SK-N-SH treated with all-trans-retinoic acid at 6 μM for 48 hours (cell line): Measurements from ENCODE around the gene GRIN2B.

Experiments
- ATAC-seq: fragments of 200-7000 bp; cut with Tn5 transposase; 3 replicates; pipeline ENCODE4 v1.9.1; 2020; ENCODE audit warnings: mild to moderate bottlenecking, moderate library complexity
- BACH2 ChIP-seq: fragments of 250-450 bp; sonication (Bioruptor Pico); IDR thresholded peaks from 2 replicates; pipeline ENCODE4 v1.9.0; 2021; ENCODE audit warnings: mild to moderate bottlenecking, borderline replicate concordance
- CSDC2 ChIP-seq: fragments of 250-450 bp; sonication (Bioruptor Pico); IDR thresholded peaks from 2 replicates; pipeline ENCODE4 v1.5.0; 2020; ENCODE audit warnings: mild to moderate bottlenecking, moderate library complexity
- CSRNP3 ChIP-seq: fragments of 250-450 bp; sonication (Bioruptor Pico); IDR thresholded peaks from 2 replicates; pipeline ENCODE4 v1.5.1; 2021; ENCODE audit warnings: mild to moderate bottlenecking, moderate library complexity
- ESRRG ChIP-seq: fragments of 250-450 bp; sonication (Bioruptor Pico); IDR thresholded peaks from 2 replicates; pipeline ENCODE4 v1.6.1; 2021; ENCODE audit warnings: mild to moderate bottlenecking
- GLIS3 ChIP-seq: fragments of 250-450 bp; sonication (Bioruptor Pico); IDR thresholded peaks from 2 replicates; pipeline ENCODE4 v1.5.0; 2020; ENCODE audit warnings: mild to moderate bottlenecking, moderate library complexity
- ISL1 ChIP-seq: fragments of 250-450 bp; sonication (Bioruptor Pico); IDR thresholded peaks from 2 replicates; pipeline ENCODE4 v2.1.2; 2022; ENCODE audit warnings: mild to moderate bottlenecking, moderate library complexity
- PATZ1 ChIP-seq: fragments of 250-450 bp; sonication (Bioruptor Pico); IDR thresholded peaks from 2 replicates; pipeline ENCODE4 v1.8.0; 2020; ENCODE audit warnings: mild to moderate bottlenecking, moderate library complexity, borderline replicate concordance
- POU6F1 ChIP-seq: fragments of 250-450 bp; sonication (Bioruptor Pico); IDR thresholded peaks from 2 replicates; pipeline ENCODE4 v1.8.0; 2021; ENCODE audit warnings: low read depth, mild to moderate bottlenecking, moderate library complexity, borderline replicate concordance
- PPARA ChIP-seq: fragments of 250-450 bp; sonication (Bioruptor Pico); IDR thresholded peaks from 2 replicates; pipeline ENCODE4 v1.5.0; 2020; ENCODE audit warnings: mild to moderate bottlenecking, borderline replicate concordance
- RARB ChIP-seq: fragments of 250-450 bp; sonication (Bioruptor Pico); IDR thresholded peaks from 2 replicates; pipeline ENCODE4 v1.8.0; 2021; ENCODE audit warnings: mild to moderate bottlenecking, moderate library complexity
- SNAI2 ChIP-seq: fragments of 250-450 bp; sonication (Bioruptor Pico); IDR thresholded peaks from 2 replicates; pipeline ENCODE4 v1.5.0; 2020; ENCODE audit warnings: mild to moderate bottlenecking, moderate library complexity
- TCF4 ChIP-seq: fragments of 250-450 bp; sonication (Bioruptor Pico); IDR thresholded peaks from 2 replicates; pipeline ENCODE4 v1.8.0; 2021; ENCODE audit warnings: mild to moderate bottlenecking, moderate library complexity, borderline replicate concordance
- TOX ChIP-seq: fragments of 250-450 bp; sonication (Bioruptor Pico); IDR thresholded peaks from 2 replicates; pipeline ENCODE4 v1.8.0; 2021; ENCODE audit warnings: mild to moderate bottlenecking, moderate library complexity, borderline replicate concordance
- TSHZ2 ChIP-seq: fragments of 250-450 bp; sonication (Bioruptor Pico); IDR thresholded peaks from 2 replicates; pipeline ENCODE4 v1.5.0; 2020; ENCODE audit warnings: mild to moderate bottlenecking, moderate library complexity
- ZC3H10 ChIP-seq: fragments of 250-450 bp; sonication (Bioruptor Pico); IDR thresholded peaks from 2 replicates; pipeline ENCODE4 v1.5.1; 2021; ENCODE audit warnings: mild to moderate bottlenecking, moderate library complexity
- ZFP30 ChIP-seq: fragments of 450-650 bp; formaldehyde crosslinking; IDR thresholded peaks from 2 replicates; pipeline ENCODE4 v1.5.0; 2022; ENCODE audit warnings: mild to moderate bottlenecking, moderate library complexity
- ZNF565 ChIP-seq: fragments of 450-650 bp; formaldehyde crosslinking; conservative IDR thresholded peaks from 2 replicates; pipeline ENCODE4 v1.5.0; 2020; ENCODE audit warnings: low read depth, mild to moderate bottlenecking, moderate library complexity
- ZNF70 ChIP-seq: fragments of 450-650 bp; formaldehyde crosslinking; IDR thresholded peaks from 2 replicates; pipeline ENCODE4 v1.5.0; 2020; ENCODE audit warnings: mild to moderate bottlenecking, moderate library complexity
- ZNF8 ChIP-seq: fragments of 450-650 bp; formaldehyde crosslinking; IDR thresholded peaks from 2 replicates; pipeline ENCODE4 v1.5.0; 2020; ENCODE audit warnings: mild to moderate bottlenecking, moderate library complexity

The GRIN2B gene

DNA sequence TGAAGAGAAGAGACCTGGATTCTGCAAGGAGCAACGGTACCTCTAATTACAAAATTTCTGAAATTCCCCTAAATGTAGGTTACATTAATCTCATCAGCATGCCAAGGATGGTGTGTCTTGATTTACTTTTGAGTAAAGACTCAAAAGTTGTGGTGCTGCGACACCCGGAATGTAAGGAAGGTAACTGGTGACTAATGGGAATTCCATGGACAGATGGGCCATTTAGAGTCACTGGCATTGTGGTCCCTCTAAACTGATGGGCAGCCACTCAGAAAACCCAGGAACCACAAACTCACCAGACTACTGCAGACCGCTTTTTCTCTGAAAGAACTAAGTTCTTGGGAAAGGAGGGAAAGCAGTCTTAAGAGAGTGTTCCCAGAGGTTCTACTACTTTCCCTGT lies 32.8 kb downstream of the GRIN2B start:
- ATAC-seq, result no peak
- TF ChIP-seq ZFP30 (CRISPR knock-in tag), result no peak
- TF ChIP-seq ZNF8 (CRISPR knock-in tag), result no peak

- ATAC-seq, result no peak
Observed at GRCh38 chr12:13947276-13947946, 34.0 kb downstream of the GRIN2B start.

GRCh38 chr12:13945641-13946040 lies 35.8 kb downstream of the GRIN2B start:
- no peak for TF ChIP-seq TOX
- TF ChIP-seq BACH2, result no peak
- TF ChIP-seq RARB (CRISPR knock-in tag), result no peak
- TF ChIP-seq ESRRG, result no peak
- TF ChIP-seq ZNF565 (CRISPR knock-in tag), result no peak
- no peak for TF ChIP-seq GLIS3 (CRISPR knock-in tag)
- no peak for TF ChIP-seq TCF4 (CRISPR knock-in tag)
- no peak for TF ChIP-seq CSDC2 (CRISPR knock-in tag)
- no peak for TF ChIP-seq ISL1
- no peak for TF ChIP-seq POU6F1 (CRISPR knock-in tag)
- no peak for TF ChIP-seq SNAI2
- no peak for ATAC-seq

More at GRCh38 chr12:13947276-13947946, 34.0 kb downstream of the GRIN2B start:
- no peak for TF ChIP-seq GLIS3 (CRISPR knock-in tag)
- TF ChIP-seq SNAI2, result no peak
- TF ChIP-seq ISL1, result no peak
- no peak for TF ChIP-seq TOX
- no peak for TF ChIP-seq PATZ1 (CRISPR knock-in tag)
- no peak for TF ChIP-seq TCF4 (CRISPR knock-in tag)
- no peak for TF ChIP-seq PPARA (CRISPR knock-in tag)
- no peak for TF ChIP-seq ZC3H10 (CRISPR knock-in tag)
- TF ChIP-seq TSHZ2 (CRISPR knock-in tag), result no peak
- no peak for TF ChIP-seq CSRNP3 (CRISPR knock-in tag)
- no peak for TF ChIP-seq BACH2
- no peak for TF ChIP-seq ZNF8 (CRISPR knock-in tag)

GRCh38 chr12:13945236-13945635 lies 36.2 kb downstream of the GRIN2B start:
- no peak for ATAC-seq
- TF ChIP-seq BACH2 (no peak), ZFP30 (CRISPR knock-in tag) (no peak), ZNF70 (CRISPR knock-in tag) (no peak), TOX (no peak)

DNA sequence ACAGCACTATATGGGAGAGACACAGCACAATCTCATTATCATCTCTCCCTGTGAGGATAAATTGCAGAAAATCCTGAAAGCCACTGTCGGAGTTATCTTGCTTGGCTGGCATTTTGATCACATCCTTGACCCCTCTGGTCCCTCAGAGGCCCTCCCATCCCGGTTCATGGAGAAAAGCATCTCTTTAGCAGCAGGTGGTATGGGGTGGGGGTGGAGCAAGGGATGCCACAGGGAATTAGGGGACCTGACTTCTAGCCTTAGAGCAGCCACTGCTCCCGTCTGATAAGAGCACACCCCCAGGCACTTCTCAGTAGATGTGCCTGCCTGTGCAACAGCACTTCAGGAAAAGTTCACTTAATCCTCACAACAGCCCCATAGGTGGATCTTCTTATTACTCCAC lies 38.6 kb downstream of the GRIN2B start:
- no peak for TF ChIP-seq CSRNP3 (CRISPR knock-in tag)
- no peak for TF ChIP-seq ZNF565 (CRISPR knock-in tag)
- TF ChIP-seq SNAI2, result no peak
- no peak for TF ChIP-seq TOX
- TF ChIP-seq ESRRG, result no peak
- no peak for TF ChIP-seq ZNF70 (CRISPR knock-in tag)
- TF ChIP-seq, all 23 proteins: peak for 0
- no peak for ATAC-seq
